ENCODE measurements around the gene SCAMP3. TPM values are rescaled to one million over a fixed set of nuclear protein-coding genes. Genes with fewer than 3 reads are reported as not detected.

The SCAMP3 gene
- total and polyA plus RNA-seq, 2 experiments from 2014 or later: 80.5 to 135 TPM

DNA sequence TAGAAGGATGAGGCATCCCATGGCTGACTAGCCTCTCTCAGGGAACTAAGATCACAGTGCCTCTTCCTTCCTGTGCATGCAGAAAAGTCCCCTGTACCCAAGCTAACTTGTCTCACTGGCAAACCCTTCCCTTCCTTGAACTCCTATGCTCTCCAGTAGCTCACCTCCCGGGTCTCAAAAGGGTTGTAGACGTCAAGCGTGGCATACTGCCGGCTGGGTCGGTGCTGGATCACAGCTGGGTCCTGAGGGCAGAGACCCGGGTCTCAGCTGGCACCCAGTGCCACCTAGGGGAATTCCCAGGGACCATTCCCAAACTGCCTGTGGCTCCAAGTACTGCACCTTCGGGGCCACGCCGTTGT is 688 bp downstream of the SCAMP3 start:
- Histone ChIP-seq H3F3A (ENCODE audit: insufficient read depth) (peaks cover 61% of the 10 kb centered on the region), H4K20me1 (ENCODE audit: insufficient read depth) (no peaks in the 10 kb centered on the region), H3K4me3 (peak overlapping the region; percentile 98), H3K79me2 (ENCODE audit: insufficient read depth) (peaks cover 28% of the 10 kb centered on the region), H3K27me3 (replicated peaks; ENCODE audit: insufficient read depth) (no peaks in the 10 kb centered on the region), H3K36me3 (ENCODE audit: low read depth) (peaks cover 33% of the 10 kb centered on the region), H3K4me1 (ENCODE audit: insufficient read depth) (peaks cover 8% of the 10 kb centered on the region), H2AFZ (peak overlapping the region; percentile 67), H3K9me2 (ENCODE audit: insufficient read depth) (no peaks in the 10 kb centered on the region), H3K27ac (peak overlapping the region; percentile 76), H3K4me2 (ENCODE audit: unreplicated experiment) (peak overlapping the region; percentile 95), H3K9me3 (ENCODE audit: low read depth) (no peaks in the 10 kb centered on the region), H3K9ac (peak overlapping the region; percentile 89)
- TF ChIP-seq EZH2phosphoT487 (IDR thresholded peaks at IDR 0.05; ENCODE audit: insufficient read depth, low read depth) (no peak), EZH2 (IDR thresholded peaks at IDR 0.05; ENCODE audit: insufficient read depth, poor library complexity, severe bottlenecking) (no peak)
- peak; percentile 50 for DNase-seq
- in situ Hi-C loops (cut with MboI): no loop called here
- WGBS, 2 experiments (ENCODE audit: low coverage in 1 of 2, low lambda C conversion rate in 2 of 2, missing lambda C conversion rate in 2 of 2): 0 to 4% methylated on average over 9 of the region's 9 CpGs

DNA sequence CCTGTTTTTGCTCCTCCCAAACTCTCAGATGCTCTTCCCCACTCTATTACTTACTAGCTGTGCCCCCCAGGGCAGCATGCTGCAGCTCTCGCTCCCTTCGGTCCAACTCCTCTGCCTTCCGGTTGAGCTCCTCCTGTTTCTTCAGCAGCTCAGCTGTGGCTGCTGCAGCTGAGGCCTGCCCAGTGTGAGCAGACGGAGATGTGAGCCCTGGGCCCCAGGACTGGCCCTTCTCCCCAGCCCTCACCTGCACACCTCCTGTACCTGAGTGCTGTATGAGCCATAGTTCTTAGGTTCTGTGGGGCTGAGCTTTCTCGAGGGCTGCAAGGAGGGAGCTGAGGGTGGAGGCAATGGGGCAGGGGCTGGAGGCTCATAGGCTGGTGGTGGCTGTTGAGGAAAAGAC is 1.9 kb downstream of the SCAMP3 start:
- Histone ChIP-seq H3K9me3 (ENCODE audit: low read depth) (no peaks in the 10 kb centered on the region), H3K9ac (peak overlapping the region; percentile 89; the same call in 1 of the 2 replicates)

GRCh38 chr1:155256058-155256852 is 5.9 kb downstream of the SCAMP3 start:
- in situ Hi-C loops (cut with MboI): no loop called here
- H2AFZ ChIP-seq: peak overlapping the region; percentile 83
- H3K9ac ChIP-seq: peak overlapping the region; percentile 84

More for the DNA sequence above, 1.9 kb downstream of the SCAMP3 start:
- Histone ChIP-seq H3K27me3 (replicated peaks; ENCODE audit: insufficient read depth) (no peaks in the 10 kb centered on the region), H3K4me1 (ENCODE audit: insufficient read depth) (peaks cover 8% of the 10 kb centered on the region), H3K4me3 (no peak overlapping the region), H3K9me2 (ENCODE audit: insufficient read depth) (no peaks in the 10 kb centered on the region), H3K4me2 (ENCODE audit: unreplicated experiment) (no peak overlapping the region), H3K79me2 (ENCODE audit: insufficient read depth) (peaks cover 28% of the 10 kb centered on the region), H4K20me1 (ENCODE audit: insufficient read depth) (no peaks in the 10 kb centered on the region), H2AFZ (no peak overlapping the region), H3K36me3 (ENCODE audit: low read depth) (peaks cover 22% of the 10 kb centered on the region), H3K27ac (no peak overlapping the region), H3F3A (ENCODE audit: insufficient read depth) (peaks cover 59% of the 10 kb centered on the region)
- in situ Hi-C loops (cut with MboI): no loop called here
- 87 to 90% methylated on average over 5 of the region's 5 CpGs for WGBS, 2 experiments (ENCODE audit: low coverage in 1 of 2, low lambda C conversion rate in 2 of 2, missing lambda C conversion rate in 2 of 2)
- no peak for DNase-seq
- TF ChIP-seq EZH2phosphoT487 (IDR thresholded peaks at IDR 0.05; ENCODE audit: insufficient read depth, low read depth) (no peak), EZH2 (IDR thresholded peaks at IDR 0.05; ENCODE audit: insufficient read depth, poor library complexity, severe bottlenecking) (no peak)

GRCh38 chr1:155255243-155256007 is 6.7 kb downstream of the SCAMP3 start, which contains the start of gene ENTREP3:
Gene ENTREP3, minus strand, starts transcription at chr1:155255483. Its CDS starts 606 bp downstream, at chr1:155254877.
- peaks cover 36% of the 10 kb centered on the region for H3K79me2 ChIP-seq (ENCODE audit: insufficient read depth)
- H4K20me1 ChIP-seq (ENCODE audit: insufficient read depth): no peaks in the 10 kb centered on the region
- H2AFZ ChIP-seq: peak within 1 kb of the TSS; percentile 83
- H3K9me2 ChIP-seq (ENCODE audit: insufficient read depth): no peaks in the 10 kb centered on the region
- peak within 1 kb of the TSS; percentile 84 for H3K27ac ChIP-seq
- H3K9me3 ChIP-seq (ENCODE audit: low read depth): no peaks in the 10 kb centered on the region
- in situ Hi-C loops (cut with MboI): no loop called here
- H3K36me3 ChIP-seq (ENCODE audit: low read depth): no peaks in the 10 kb centered on the region
- peak within 1 kb of the TSS; percentile 84 for H3K9ac ChIP-seq
- peak within 1 kb of the TSS; percentile 84 for H3K4me2 ChIP-seq (ENCODE audit: unreplicated experiment)
- WGBS, 2 experiments (ENCODE audit: low coverage in 1 of 2, low lambda C conversion rate in 2 of 2, missing lambda C conversion rate in 2 of 2): 1 to 3% methylated on average over 22 to 54 of the region's 54 CpGs
- H3K4me3 ChIP-seq: peak within 1 kb of the TSS; percentile 77
- TF ChIP-seq EZH2phosphoT487 (IDR thresholded peaks at IDR 0.05; ENCODE audit: insufficient read depth, low read depth) (no peak), EZH2 (IDR thresholded peaks at IDR 0.05; ENCODE audit: insufficient read depth, poor library complexity, severe bottlenecking) (no peak)
- H3F3A ChIP-seq (ENCODE audit: insufficient read depth): peaks cover 17% of the 10 kb centered on the region
- H3K4me1 ChIP-seq (ENCODE audit: insufficient read depth): peaks cover 7% of the 10 kb centered on the region; the same call in 1 of the 2 replicates
- H3K27me3 ChIP-seq (replicated peaks; ENCODE audit: insufficient read depth): no peaks in the 10 kb centered on the region
- DNase-seq: peak; percentile 86

More at GRCh38 chr1:155256058-155256852, 5.9 kb downstream of the SCAMP3 start:
- Histone ChIP-seq H3K27ac (peak overlapping the region; percentile 84), H3K27me3 (replicated peaks; ENCODE audit: insufficient read depth) (no peaks in the 10 kb centered on the region), H3K79me2 (ENCODE audit: insufficient read depth) (peaks cover 44% of the 10 kb centered on the region), H3K4me1 (ENCODE audit: insufficient read depth) (peaks cover 13% of the 10 kb centered on the region), H3K36me3 (ENCODE audit: low read depth) (no peaks in the 10 kb centered on the region), H3K4me2 (ENCODE audit: unreplicated experiment) (peak overlapping the region; percentile 84), H3K9me2 (ENCODE audit: insufficient read depth) (no peaks in the 10 kb centered on the region), H3F3A (ENCODE audit: insufficient read depth) (peaks cover 22% of the 10 kb centered on the region), H3K4me3 (peak overlapping the region; percentile 77), H4K20me1 (ENCODE audit: insufficient read depth) (no peaks in the 10 kb centered on the region), H3K9me3 (ENCODE audit: low read depth) (no peaks in the 10 kb centered on the region)
- WGBS, 2 experiments (ENCODE audit: low coverage in 1 of 2, low lambda C conversion rate in 2 of 2, missing lambda C conversion rate in 2 of 2): 77 to 83% methylated on average over 20 of the region's 20 CpGs
- DNase-seq: peak; percentile 32
- no peak for TF ChIP-seq EZH2phosphoT487 (IDR thresholded peaks at IDR 0.05; ENCODE audit: insufficient read depth, low read depth)
- no peak for TF ChIP-seq EZH2 (IDR thresholded peaks at IDR 0.05; ENCODE audit: insufficient read depth, poor library complexity, severe bottlenecking)
